Keratinocyte (primary cell): ENCODE measurements around the gene TTC38. TPM values are rescaled to one million over a fixed set of nuclear protein-coding genes. Genes with fewer than 3 reads are reported as not detected.

Experiments used
- DNase-seq: peaks from one replicate; pipeline ENCODE4 v3.0.0-alpha.2; 2011; ENCODE audit warnings: low read depth, missing footprints, low spot score
- FAIRE-seq: peaks from 2 replicates; lab custom pipeline; 2011; peaks lifted over from hg19 to GRCh38; lab: Jason Lieb, UNC
- H2AFZ ChIP-seq: 2 replicates; pipeline ENCODE4 v1.6.0; 2012; ENCODE audit warnings: low read length, control low read depth, inconsistent platforms; ENCODE audit not compliant: control insufficient read depth
- H3K27ac ChIP-seq: 2 replicates; pipeline ENCODE4 v1.5.1; 2011; ENCODE audit warnings: low read length; ENCODE audit not compliant: control insufficient read depth, insufficient read depth
- H3K27me3 ChIP-seq: 3 replicates; pipeline ENCODE4 v1.6.0; 2011; ENCODE audit warnings: low read length; ENCODE audit not compliant: control insufficient read depth, insufficient read depth; ENCODE audit errors: extremely low read depth
- H3K36me3 ChIP-seq, 2 experiments: 2 replicates in 1 of 2; 3 replicates in 1 of 2; pipeline ENCODE4 v1.5.1; 2011; ENCODE audit warnings: low read length in 2 of 2, mild to moderate bottlenecking in 1 of 2; ENCODE audit not compliant: control insufficient read depth in 2 of 2, insufficient read depth in 2 of 2; ENCODE audit errors: extremely low read depth in 1 of 2
- H3K4me1 ChIP-seq: 3 replicates; pipeline ENCODE4 v1.5.1; 2011; ENCODE audit warnings: low read length; ENCODE audit not compliant: control insufficient read depth, insufficient read depth; ENCODE audit errors: extremely low read depth
- H3K4me2 ChIP-seq: 3 replicates; pipeline ENCODE4 v1.6.0; 2011; ENCODE audit warnings: low read depth, low read length; ENCODE audit not compliant: control insufficient read depth, insufficient read depth; ENCODE audit errors: extremely low read depth
- H3K4me3 ChIP-seq, 3 experiments: fragments of 200-600 bp in 1 of 3; sonication (generic) in 1 of 3; 2 replicates in 2 of 3; 3 replicates in 1 of 3; pipeline ENCODE4 v1.5.1; 2011 to 2016; ENCODE audit warnings: low read length in 3 of 3, mild to moderate bottlenecking in 3 of 3, control low read depth in 2 of 3, inconsistent platforms in 1 of 3, low read depth in 1 of 3, mixed read lengths in 1 of 3, mixed run types in 1 of 3, moderate library complexity in 1 of 3; ENCODE audit not compliant: control insufficient read depth in 2 of 3, insufficient read depth in 2 of 3; ENCODE audit errors: extremely low read depth in 1 of 3
- H3K79me2 ChIP-seq: 2 replicates; pipeline ENCODE4 v1.6.0; 2012; ENCODE audit warnings: low read length; ENCODE audit not compliant: control insufficient read depth, insufficient read depth
- H3K9ac ChIP-seq: 3 replicates; pipeline ENCODE4 v1.6.0; 2011; ENCODE audit warnings: low read length; ENCODE audit not compliant: control insufficient read depth, insufficient read depth; ENCODE audit errors: extremely low read depth
- H3K9me1 ChIP-seq: 3 replicates; pipeline ENCODE4 v1.6.0; 2011; ENCODE audit warnings: low read length; ENCODE audit not compliant: control insufficient read depth, insufficient read depth; ENCODE audit errors: extremely low read depth
- H3K9me3 ChIP-seq: 2 replicates; pipeline ENCODE4 v1.5.1; 2012; ENCODE audit warnings: low read depth, low read length; ENCODE audit not compliant: control insufficient read depth
- H4K20me1 ChIP-seq: 3 replicates; pipeline ENCODE4 v1.6.0; 2011; ENCODE audit warnings: low read length; ENCODE audit not compliant: control insufficient read depth, insufficient read depth; ENCODE audit errors: extremely low read depth
- CTCF ChIP-seq, 3 experiments: IDR thresholded peaks in 1 of 3; conservative IDR thresholded peaks in 1 of 3; optimal IDR thresholded peaks in 1 of 3; 2 replicates in 2 of 3; 3 replicates in 1 of 3; pipeline versions ENCODE3 to v1.5.1; 2011; ENCODE audit warnings: low read length in 3 of 3, mild to moderate bottlenecking in 3 of 3, moderate library complexity in 2 of 3, control low read depth in 1 of 3, inconsistent platforms in 1 of 3; ENCODE audit not compliant: insufficient read depth in 2 of 3; ENCODE audit errors: extremely low read depth in 1 of 3
- EZH2 ChIP-seq: IDR thresholded peaks from one replicate; pipeline ENCODE4 v1.6.1; 2012; ENCODE audit warnings: inconsistent platforms, mild to moderate bottlenecking, low read length, moderate library complexity
- dilution Hi-C: fragments of 300-500 bp; cut with MboI; formaldehyde crosslinking; loops from one replicate; pipeline ENCODE4 v1.7.0; 2020; ENCODE audit warnings: low sequenced_read_pairs; ENCODE audit not compliant: extremely low pct_ligation_motif_present
- polyA plus RNA-seq, 5 experiments: library from polyadenylated mRNA; depleted of rRNA in 3 of 5; stranded (reverse) in 3 of 5; stranded (forward) in 1 of 5; unstranded in 1 of 5; fragments of >200 nt; gene quantifications; 1 replicate in 1 of 5; 2 replicates in 3 of 5; 3 replicates in 1 of 5; pipeline versions ENCODE4 v1.2.1 to v1.2.3, GENCODE V29; 2011 to 2012; ENCODE audit warnings: missing spikeins in 2 of 5, low read depth in 1 of 5, low replicate concordance in 1 of 5

TTC38 gene
- polyA plus RNA-seq, 1 donor (not counting 4 experiments of a cell fraction or from before 2014, with no cell fraction given): 11.4 TPM

- Histone ChIP-seq H3K4me1 (peaks cover 13% of the 10 kb centered on the region), H2AFZ (peak overlapping the region; percentile 71), H3K4me2 (peak overlapping the region; percentile 98), H3K36me3 (peaks cover 5 to 27% of the 10 kb centered on the region in 2 experiments), H3K9ac (peak overlapping the region; percentile 84), H3K27ac (peak overlapping the region; percentile 78), H3K9me1 (no peaks in the 10 kb centered on the region), H3K4me3 (peak overlapping the region; percentile 54 to 91 (median 80)), H3K27me3 (no peaks in the 10 kb centered on the region), H3K9me3 (no peaks in the 10 kb centered on the region), H4K20me1 (no peaks in the 10 kb centered on the region), H3K79me2 (peaks cover 30% of the 10 kb centered on the region)
- no peak for FAIRE-seq
- DNase-seq: no peak
- TF ChIP-seq CTCF (optimal IDR thresholded peaks at IDR 0.05 in 1 of 3, IDR thresholded peaks at IDR 0.05 in 1 of 3, conservative IDR thresholded peaks at IDR 0.05 in 1 of 3; ENCODE audit: extremely low read depth in 1 of 3, insufficient read depth in 2 of 3, low read length in 3 of 3): no peak
- TF ChIP-seq EZH2: no peak
- dilution Hi-C loops: no loop called here
These were observed 29.5 kb downstream of the TTC38 start for GRCh38 chr22:46297151-46297812.

- H3K4me2 ChIP-seq: no peak overlapping the region
- DNase-seq: no peak
- H3K27me3 ChIP-seq: no peaks in the 10 kb centered on the region
- H4K20me1 ChIP-seq: peaks cover 2% of the 10 kb centered on the region
- H3K9me1 ChIP-seq: no peaks in the 10 kb centered on the region
- H3K27ac ChIP-seq: no peak overlapping the region
- TF ChIP-seq CTCF (optimal IDR thresholded peaks at IDR 0.05 in 1 of 3, IDR thresholded peaks at IDR 0.05 in 1 of 3, conservative IDR thresholded peaks at IDR 0.05 in 1 of 3; ENCODE audit: extremely low read depth in 1 of 3, insufficient read depth in 2 of 3, low read length in 3 of 3) (no peak), EZH2 (no peak)
- H3K9me3 ChIP-seq: no peaks in the 10 kb centered on the region
- peaks cover 0 to 24% of the 10 kb centered on the region in 2 experiments for H3K36me3 ChIP-seq
- H3K79me2 ChIP-seq: peaks cover 44% of the 10 kb centered on the region
- H2AFZ ChIP-seq: no peak overlapping the region
- no peak overlapping the region for H3K9ac ChIP-seq
- no peak for FAIRE-seq
- peaks cover 17% of the 10 kb centered on the region for H3K4me1 ChIP-seq
- dilution Hi-C loops: no loop called here
- H3K4me3 ChIP-seq: no peak overlapping the region
These were observed 31.3 kb downstream of the TTC38 start for GRCh38 chr22:46299101-46299500.
